K562 (cell line): ENCODE results near the gene TTLL8. TPM values are rescaled to one million over a fixed set of nuclear protein-coding genes. Genes with fewer than 3 reads are reported as not detected.

Experiments used
- ATAC-seq: fragments of 200-7000 bp; cut with Tn5 transposase; 3 replicates; pipeline ENCODE4 v1.9.1; 2020; ENCODE audit warnings: moderate library complexity
- BruUV-seq: library from RNA; stranded (reverse); fragments of 400-500 nt; replicated peaks from 2 replicates; lab custom pipeline; 2021; lab: Mats Ljungman, UMichigan
- CTCF ChIA-PET: fragments of 300-600 bp; formaldehyde crosslinking; extraction: SDS; loops from one replicate; lab custom pipeline; 2021; ENCODE audit warnings: low intra/inter-chr PET ratio; lab: Yijun Ruan, JAX
- POLR2A ChIA-PET: fragments of 300-600, 350-650 bp; sonication (Branson Sonifier 250); formaldehyde crosslinking; extraction: SDS; loops from one replicate; lab custom pipeline; 2021; ENCODE audit warnings: antibody characterized with exemption, inconsistent platforms; lab: Yijun Ruan, JAX
- DNase-seq, 4 experiments: peaks; one replicate each; pipeline versions ENCODE4 v3.0.0 to v3.0.0-alpha.2; 2011 to 2018; ENCODE audit warnings: low spot score in 3 of 4, mixed read lengths in 3 of 4; ENCODE audit errors: extremely low read depth in 1 of 4
- FAIRE-seq: peaks from 2 replicates; lab custom pipeline; 2011; peaks lifted over from hg19 to GRCh38; lab: Jason Lieb, UNC
- H2AFZ ChIP-seq: 2 replicates; pipeline ENCODE4 v1.6.0; 2011; ENCODE audit warnings: low read depth, low read length, control low read depth, inconsistent platforms
- H3K27ac ChIP-seq: fragments of 200-600 bp; 3 replicates; pipeline ENCODE4 v1.8.0; 2011; ENCODE audit warnings: low read depth, mild to moderate bottlenecking, control low read depth, inconsistent platforms, low read length, moderate library complexity, mixed read lengths; ENCODE audit errors: extremely low read depth
- H3K27me3 ChIP-seq, 2 experiments: fragments of 300-600 bp in 1 of 2; 2 replicates in 1 of 2; 3 replicates in 1 of 2; pipeline versions ENCODE4 v1.6.0 to v1.8.0; 2011; ENCODE audit warnings: inconsistent platforms in 2 of 2, low read length in 2 of 2, mild to moderate bottlenecking in 1 of 2, mixed read lengths in 1 of 2, moderate library complexity in 1 of 2; ENCODE audit not compliant: control insufficient read depth in 2 of 2, insufficient read depth in 2 of 2
- H3K36me3 ChIP-seq: fragments of 300-600 bp; 3 replicates; pipeline ENCODE4 v1.8.0; 2011; ENCODE audit warnings: mild to moderate bottlenecking, low read length, inconsistent platforms; ENCODE audit not compliant: control insufficient read depth, insufficient read depth
- H3K4me1 ChIP-seq, 2 experiments: fragments of 200-600 bp in 1 of 2; replicated peaks in 1 of 2; 2 replicates in 1 of 2; 3 replicates in 1 of 2; pipeline versions ENCODE4 v1.5.1 to v1.8.0; 2011; ENCODE audit warnings: inconsistent platforms in 2 of 2, low read length in 2 of 2, mild to moderate bottlenecking in 1 of 2, mixed read lengths in 1 of 2, moderate library complexity in 1 of 2; ENCODE audit not compliant: control insufficient read depth in 2 of 2, insufficient read depth in 2 of 2
- H3K4me2 ChIP-seq: 2 replicates; pipeline ENCODE4 v1.6.1; 2011; ENCODE audit warnings: low read length, control low read depth, inconsistent platforms, mixed read lengths; ENCODE audit not compliant: insufficient read depth
- H3K4me3 ChIP-seq: fragments of 200-600 bp; sonication (generic), shearing (Covaris generic); 2 replicates; pipeline ENCODE4 v1.5.1; 2016; ENCODE audit warnings: control low read depth, inconsistent platforms
- H3K79me2 ChIP-seq: fragments of 200-600 bp; 3 replicates; pipeline ENCODE4 v1.8.0; 2011; ENCODE audit warnings: low read length, inconsistent platforms; ENCODE audit not compliant: control insufficient read depth, insufficient read depth
- H3K9ac ChIP-seq, 2 experiments: 2 replicates each; pipeline versions ENCODE4 v1.6.0 to v1.6.1; 2011; ENCODE audit warnings: low read depth in 2 of 2, low read length in 2 of 2, control low read depth in 1 of 2, inconsistent platforms in 1 of 2, mild to moderate bottlenecking in 1 of 2, mixed read lengths in 1 of 2; ENCODE audit not compliant: insufficient read depth in 1 of 2
- H3K9me1 ChIP-seq: one replicate; pipeline ENCODE4 v1.6.0; 2011; ENCODE audit warnings: inconsistent platforms, mild to moderate bottlenecking, low read length, moderate library complexity; ENCODE audit not compliant: control insufficient read depth, insufficient read depth
- H3K9me3 ChIP-seq: replicated peaks from 2 replicates; pipeline ENCODE4 v1.5.1; 2011; ENCODE audit warnings: low read depth, low read length, inconsistent platforms; ENCODE audit not compliant: control insufficient read depth, insufficient read depth
- H4K20me1 ChIP-seq: replicated peaks from 2 replicates; pipeline ENCODE4 v1.6.1; 2011; ENCODE audit warnings: low read length, inconsistent platforms, mixed read lengths; ENCODE audit not compliant: control insufficient read depth, insufficient read depth
- ATF7 ChIP-seq: fragments of 450-650 bp; IDR thresholded peaks from 2 replicates; pipeline ENCODE4 v1.7.1; 2014; ENCODE audit warnings: mild to moderate bottlenecking, moderate library complexity
- BRF2 ChIP-seq: IDR thresholded peaks from 3 replicates; pipeline ENCODE4 v1.6.1; 2011; ENCODE audit warnings: borderline replicate concordance, mild to moderate bottlenecking; ENCODE audit not compliant: insufficient read length, insufficient read depth
- CREB3 ChIP-seq: fragments of 450-650 bp; conservative IDR thresholded peaks from 2 replicates; pipeline ENCODE4 v1.6.1; 2016; ENCODE audit warnings: missing genetic modification characterization, low read depth, mild to moderate bottlenecking, missing compliant biosample characterization, moderate library complexity
- FOXP4 ChIP-seq: sonication (generic); formaldehyde crosslinking; IDR thresholded peaks from 2 replicates; pipeline ENCODE4 v1.8.0; 2022; ENCODE audit warnings: mild to moderate bottlenecking, missing genetic modification reagents, borderline replicate concordance
- NCOA2 ChIP-seq, 2 experiments: fragments of 450-650 bp; IDR thresholded peaks; 2 replicates each; pipeline ENCODE4 v1.6.1; 2018; ENCODE audit warnings: mild to moderate bottlenecking in 2 of 2, moderate library complexity in 1 of 2; ENCODE audit not compliant: partially characterized antibody in 2 of 2
- PRPF4 ChIP-seq: fragments of 200-400 bp; formaldehyde crosslinking; IDR thresholded peaks from one replicate; pipeline ENCODE4 v1.6.1; 2017; ENCODE audit warnings: low read length, low read depth, mild to moderate bottlenecking; ENCODE audit not compliant: insufficient read depth, poor library complexity, severe bottlenecking
- RB1 ChIP-seq: fragments of 450-650 bp; IDR thresholded peaks from 2 replicates; pipeline ENCODE4 v1.6.1; 2017; ENCODE audit warnings: low read depth, mild to moderate bottlenecking
- SMAD3 ChIP-seq: fragments of 450-650 bp; formaldehyde crosslinking; conservative IDR thresholded peaks from 2 replicates; pipeline ENCODE4 v1.4.0; 2020; ENCODE audit warnings: mild to moderate bottlenecking
- TRIM28 ChIP-seq: fragments of 450-650 bp; IDR thresholded peaks from 2 replicates; pipeline ENCODE4 v1.6.1; 2017
- ZNF764 ChIP-seq: fragments of 250-450 bp; sonication (Bioruptor Pico); IDR thresholded peaks from 2 replicates; pipeline ENCODE4 v1.4.0; 2020; ENCODE audit warnings: low read depth, mild to moderate bottlenecking, moderate library complexity
- WGBS: fragments of 100-300 bp; shearing (Covaris generic); methylation state at CpG from one replicate; pipeline ENCODE4 v1.1.6; 2016; ENCODE audit warnings: low coverage, mixed read lengths; ENCODE audit not compliant: insufficient coverage; ENCODE audit errors: missing lambda C conversion rate; 5-methylcytosine and 5-hydroxymethylcytosine counted together
- in situ Hi-C: fragments of 300-500 bp; cut with MboI; formaldehyde crosslinking; loops from 4 replicates; pipeline ENCODE4 v1.15.0; 2018; ENCODE audit warnings: inconsistent platforms, mixed read lengths
- intact Hi-C: fragments of 100-400 bp; cut with micrococcal nuclease; formaldehyde crosslinking; loops from 2 replicates; pipeline ENCODE4 v1.14.2; 2022
- polyA plus RNA-seq, 8 experiments: library from polyadenylated mRNA; depleted of rRNA in 4 of 8; stranded (reverse) in 5 of 8; unstranded in 3 of 8; fragments of >200 nt; fragmentation: Nextera tagmentation in 2 of 8; fragmentation: Illumina TruSeq in 1 of 8; extraction: Ambion mirVana in 2 of 8; extraction: Trizol in 1 of 8; gene quantifications; 2 replicates each; pipeline versions ENCODE4 v1.2.1 to v1.2.3, GENCODE V29; 2011 to 2014; ENCODE audit warnings: inconsistent platforms in 1 of 8, missing spikeins in 1 of 8
- total RNA-seq, 7 experiments: library from RNA; depleted of rRNA in 6 of 7; stranded (reverse); fragments of >200 nt in 6 of 7; fragmentation: Illumina TruSeq in 2 of 7; extraction: Trizol in 2 of 7; gene quantifications; 2 replicates each; pipeline versions ENCODE4 v1.2.1 to v1.2.3, GENCODE V29; 2011 to 2021; ENCODE audit warnings: low replicate concordance in 1 of 7

TTLL8 gene
- total and polyA plus RNA-seq, 9 of the 15 experiments (the other 6 are each of a cell fraction or from before 2014, with no cell fraction given) = not detected

- TF ChIP-seq TRIM28 = no peak
- TF ChIP-seq RB1 = no peak
- TF ChIP-seq ATF7 = no peak
- TF ChIP-seq BRF2 = no peak
- no peak for TF ChIP-seq PRPF4
- no peak for TF ChIP-seq SMAD3 (CRISPR knock-in tag)
- no peak for TF ChIP-seq NCOA2 (IDR thresholded peaks at IDR 0.05; ENCODE audit: partially characterized antibody in 2 of 2)
- no peak for TF ChIP-seq FOXP4 (CRISPR knock-in tag)
- no peak for TF ChIP-seq CREB3
- TF ChIP-seq ZNF764 = no peak
- ChIA-PET POLR2A (interaction anchor here (0.8 to 2.0 kb wide), 3 partner anchors 9 to 54 kb away, joined by 3 to 5 read pairs (median 3); no protein-coding TSS in a partner anchor), CTCF (no interaction called here)
- H3K4me2 ChIP-seq = no peak overlapping the region
- H3K4me3 ChIP-seq = no peak overlapping the region
- in situ Hi-C loops (no loop called here), intact Hi-C loops (no loop called here)
- no peak overlapping the region; a peak in 1 of 4 replicates for H3K9ac ChIP-seq
- peaks cover 10 to 23% of the 10 kb centered on the region in 2 experiments; a peak in 4 of 5 replicates for H3K4me1 ChIP-seq
- H3K27me3 ChIP-seq = no peaks in the 10 kb centered on the region
- H3K9me1 ChIP-seq = no peaks in the 10 kb centered on the region
- no peaks in the 10 kb centered on the region for H4K20me1 ChIP-seq
- no peak for DNase-seq
- H3K27ac ChIP-seq = no peak overlapping the region
- BruUV-seq = no TSS peak
- no peaks in the 10 kb centered on the region for H3K79me2 ChIP-seq
- no peak for FAIRE-seq
- H3K9me3 ChIP-seq = no peaks in the 10 kb centered on the region; the same call in 1 of the 2 replicates
- no peaks in the 10 kb centered on the region for H3K36me3 ChIP-seq
- ATAC-seq = no peak
- WGBS = 79% methylated on average over 6 of the region's 10 CpGs
- no peak overlapping the region for H2AFZ ChIP-seq
Observed at GRCh38 chr22:50084080-50084477, 26.0 kb upstream of the TTLL8 start.
